AG09309 (cell line): ENCODE data around the gene PAN2.

ENCODE experiments used
- DNase-seq: peaks from one replicate; pipeline ENCODE4 v3.0.0-alpha.2; 2010; ENCODE audit warnings: low read depth
- H3K4me3 ChIP-seq: 2 replicates; pipeline ENCODE4 v1.5.1; 2011; ENCODE audit warnings: mild to moderate bottlenecking, low read depth, low read length, moderate library complexity; ENCODE audit not compliant: control insufficient read depth
- CTCF ChIP-seq: IDR thresholded peaks from 2 replicates; pipeline ENCODE4 v1.5.1; 2011; ENCODE audit warnings: mild to moderate bottlenecking, low read depth, low read length, inconsistent platforms; ENCODE audit not compliant: insufficient read depth, control insufficient read depth; ENCODE audit errors: missing control alignments

PAN2 gene

GRCh38 chr12:56266693-56267442 lies 66.9 kb downstream of the PAN2 start, which contains the start of gene COQ10A:
Gene COQ10A, plus strand, starts transcription at chr12:56266942. Its CDS starts 177 bp downstream, at chr12:56267119.
- DNase-seq, result peak; percentile 39
- TF ChIP-seq CTCF, result peak; percentile 79
- H3K4me3 ChIP-seq, result peak within 1 kb of the TSS; percentile 74
